Endothelial cell of umbilical vein (primary cell): ENCODE measurements around the gene PIGB. TPM values are rescaled to one million over a fixed set of nuclear protein-coding genes. Genes with fewer than 3 reads are reported as not detected.

Source experiments
- BruUV-seq: library from RNA; stranded (reverse); fragments of 400-500 nt; replicated peaks from 2 replicates; lab custom pipeline; 2021; lab: Mats Ljungman, UMichigan
- CTCF ChIA-PET: fragments of 300-600, 350-600 bp; sonication (Branson Sonifier 250); formaldehyde crosslinking; loops from one replicate; lab custom pipeline; 2021; ENCODE audit warnings: antibody characterized with exemption, inconsistent platforms; lab: Charles Lee
- POLR2A ChIA-PET: fragments of 300-600, 350-600 bp; sonication (Branson Sonifier 250); formaldehyde crosslinking; loops from one replicate; lab custom pipeline; 2021; ENCODE audit warnings: antibody characterized with exemption, inconsistent platforms; lab: Charles Lee
- DNase-seq: peaks from one replicate; pipeline ENCODE4 v3.0.0-alpha.2; 2011; ENCODE audit warnings: low read depth, low spot score
- FAIRE-seq: peaks from 2 replicates; lab custom pipeline; 2011; peaks lifted over from hg19 to GRCh38; lab: Jason Lieb, UNC
- H2AFZ ChIP-seq: 2 replicates; pipeline ENCODE4 v1.6.0; 2012; ENCODE audit warnings: low read depth, low read length, control low read depth, inconsistent platforms
- H3K27ac ChIP-seq: 2 replicates; pipeline ENCODE4 v1.5.1; 2011; ENCODE audit warnings: low read depth, mild to moderate bottlenecking, control low read depth, low read length, moderate library complexity; ENCODE audit not compliant: insufficient read depth
- H3K27me3 ChIP-seq, 2 experiments: 2 replicates each; pipeline versions ENCODE4 v1.6.0 to v1.6.1; 2011; ENCODE audit warnings: low read length in 2 of 2, mixed read lengths in 1 of 2; ENCODE audit not compliant: control insufficient read depth in 2 of 2, insufficient read depth in 2 of 2
- H3K36me3 ChIP-seq, 2 experiments: 2 replicates in 1 of 2; 3 replicates in 1 of 2; pipeline ENCODE4 v1.5.1; 2011; ENCODE audit warnings: low read length in 2 of 2, mild to moderate bottlenecking in 1 of 2, moderate library complexity in 1 of 2; ENCODE audit not compliant: control insufficient read depth in 2 of 2, insufficient read depth in 2 of 2; ENCODE audit errors: extremely low read depth in 1 of 2
- H3K4me1 ChIP-seq: 3 replicates; pipeline ENCODE4 v1.5.1; 2011; ENCODE audit warnings: mild to moderate bottlenecking, low read length; ENCODE audit not compliant: control insufficient read depth, insufficient read depth; ENCODE audit errors: extremely low read depth
- H3K4me2 ChIP-seq: 2 replicates; pipeline ENCODE4 v1.6.1; 2011; ENCODE audit warnings: low read length, control low read depth, mixed read lengths; ENCODE audit not compliant: insufficient read depth
- H3K4me3 ChIP-seq, 3 experiments: fragments of 200-600 bp in 1 of 3; sonication (generic), shearing (Covaris generic) in 1 of 3; replicated peaks in 1 of 3; 2 replicates each; pipeline ENCODE4 v1.5.1; 2011 to 2016; ENCODE audit warnings: control low read depth in 3 of 3, low read length in 3 of 3, mild to moderate bottlenecking in 2 of 3, inconsistent platforms in 1 of 3, low read depth in 1 of 3, moderate library complexity in 1 of 3; ENCODE audit not compliant: insufficient read depth in 1 of 3
- H3K79me2 ChIP-seq: 2 replicates; pipeline ENCODE4 v1.6.0; 2012; ENCODE audit warnings: low read length, inconsistent platforms; ENCODE audit not compliant: control insufficient read depth, insufficient read depth
- H3K9ac ChIP-seq: replicated peaks from 2 replicates; pipeline ENCODE3; 2011; ENCODE audit warnings: low read length, control low read depth; ENCODE audit not compliant: insufficient read depth; ENCODE audit errors: extremely low read depth
- H3K9me1 ChIP-seq: replicated peaks from 3 replicates; pipeline ENCODE4 v1.6.0; 2011; ENCODE audit warnings: mild to moderate bottlenecking, low read length; ENCODE audit not compliant: control insufficient read depth, insufficient read depth; ENCODE audit errors: extremely low read depth
- H3K9me3 ChIP-seq: replicated peaks from 2 replicates; pipeline ENCODE4 v1.5.1; 2012; ENCODE audit warnings: low read length, inconsistent platforms; ENCODE audit not compliant: control insufficient read depth, insufficient read depth
- H4K20me1 ChIP-seq: replicated peaks from 2 replicates; pipeline ENCODE3; 2011; ENCODE audit warnings: mild to moderate bottlenecking, low read length; ENCODE audit not compliant: control insufficient read depth, insufficient read depth; ENCODE audit errors: extremely low read depth
- CTCF ChIP-seq, 2 donors: IDR thresholded peaks; 1 replicate in 1 of 2; 2 replicates in 1 of 2; pipeline ENCODE4 v1.5.1; 2011; ENCODE audit warnings: low read length in 2 of 2, mild to moderate bottlenecking in 2 of 2, moderate library complexity in 2 of 2, control low read depth in 1 of 2, inconsistent platforms in 1 of 2, low read depth in 1 of 2; ENCODE audit not compliant: insufficient read depth in 1 of 2; ENCODE audit errors: extremely low read depth in 1 of 2
- EZH2 ChIP-seq: IDR thresholded peaks from 2 replicates; pipeline ENCODE4 v1.6.1; 2012; ENCODE audit warnings: borderline replicate concordance, low read depth, mild to moderate bottlenecking, moderate library complexity, low read length, inconsistent platforms; ENCODE audit not compliant: severe bottlenecking
- FOS ChIP-seq: IDR thresholded peaks from 2 replicates; pipeline ENCODE4 v1.6.1; 2011; ENCODE audit warnings: mild to moderate bottlenecking, low read length, moderate library complexity, borderline replicate concordance; ENCODE audit not compliant: insufficient read depth
- GATA2 ChIP-seq: IDR thresholded peaks from 2 replicates; pipeline ENCODE4 v1.7.0; 2011; ENCODE audit warnings: low read depth, mild to moderate bottlenecking, moderate library complexity, mixed read lengths, low read length; ENCODE audit not compliant: insufficient read length, insufficient read depth
- JUN ChIP-seq: IDR thresholded peaks from 2 replicates; pipeline ENCODE4 v1.6.1; 2011; ENCODE audit warnings: borderline replicate concordance, low read depth; ENCODE audit not compliant: insufficient read length, insufficient read depth
- MAX ChIP-seq: IDR thresholded peaks from 2 replicates; pipeline ENCODE4 v1.6.1; 2011; ENCODE audit not compliant: insufficient read depth, insufficient read length
- MYC ChIP-seq: IDR thresholded peaks from one replicate; pipeline ENCODE4 v1.6.1; 2011; ENCODE audit warnings: mild to moderate bottlenecking, low read depth, low read length
- POLR2A ChIP-seq: IDR thresholded peaks from 2 replicates; pipeline ENCODE4 v1.6.1; 2012; ENCODE audit warnings: low read depth, mild to moderate bottlenecking, control low read depth, low read length
- POLR2AphosphoS5 ChIP-seq: IDR thresholded peaks from 2 replicates; pipeline ENCODE4 v1.6.1; 2012; ENCODE audit warnings: low read depth, mild to moderate bottlenecking, control low read depth, low read length, moderate library complexity; ENCODE audit not compliant: insufficient read depth
- dilution Hi-C: fragments of 300-500 bp; cut with MboI; formaldehyde crosslinking; loops from one replicate; pipeline ENCODE4 v1.15.0; 2019; ENCODE audit warnings: low sequenced_read_pairs; ENCODE audit not compliant: extremely low pct_ligation_motif_present
- intact Hi-C: fragments of 100-400 bp; cut with micrococcal nuclease; formaldehyde crosslinking; loops from one replicate; pipeline ENCODE4 v1.10.0; 2022
- polyA plus RNA-seq, 4 experiments: library from polyadenylated mRNA; depleted of rRNA in 3 of 4; stranded (reverse) in 3 of 4; unstranded in 1 of 4; fragments of >200 nt; gene quantifications; 2 replicates each; pipeline versions ENCODE4 v1.2.1 to v1.2.3, GENCODE V29; 2011 to 2012; ENCODE audit warnings: missing spikeins in 1 of 4
- total RNA-seq: library from RNA; stranded (reverse); gene quantifications from 2 replicates; pipeline ENCODE4 v1.2.3, GENCODE V29; 2021

The PIGB gene
- total and polyA plus RNA-seq, 2 donors (not counting 3 experiments of a cell fraction or from before 2014, with no cell fraction given) = 14.1 to 23.9 TPM

DNA sequence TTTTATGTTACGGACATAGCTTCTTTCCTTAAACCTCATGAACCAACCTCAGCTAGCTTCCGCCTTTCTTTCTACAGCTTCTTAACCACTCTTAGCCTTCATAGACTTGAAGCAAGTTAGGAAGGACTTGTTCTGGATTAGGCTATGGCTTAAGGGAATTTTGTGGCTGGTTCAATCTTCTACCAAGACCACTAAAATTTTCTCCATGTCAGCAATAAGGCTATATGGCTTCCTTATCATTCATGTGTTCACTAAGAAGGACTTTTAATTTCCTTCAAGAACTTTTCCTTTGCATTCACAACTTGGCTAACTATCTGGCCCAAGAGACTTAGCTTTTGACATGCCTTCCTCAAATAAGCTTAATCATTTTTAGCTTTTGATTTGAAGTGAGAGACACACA lies 64.7 kb downstream of the PIGB start:
- peaks cover 2 to 5% of the 10 kb centered on the region in 2 experiments for H3K36me3 ChIP-seq
- FAIRE-seq (no peak), DNase-seq (no peak)
- H3K4me2 ChIP-seq = no peak overlapping the region
- no TSS peak for BruUV-seq
- no peaks in the 10 kb centered on the region for H4K20me1 ChIP-seq
- no peaks in the 10 kb centered on the region for H3K79me2 ChIP-seq
- no peak overlapping the region for H3K27ac ChIP-seq
- dilution Hi-C loops = no loop called here
- POLR2A ChIA-PET = no interaction called here
- H3K27me3 ChIP-seq = no peaks in the 10 kb centered on the region
- H2AFZ ChIP-seq = no peak overlapping the region
- H3K9me1 ChIP-seq = no peaks in the 10 kb centered on the region
- CTCF ChIA-PET = interaction anchor here (0.8 to 1.0 kb wide), 2 partner anchors 11 to 56 kb away, joined by 3 read pairs; no protein-coding TSS in a partner anchor
- no peaks in the 10 kb centered on the region for H3K9me3 ChIP-seq
- intact Hi-C loops = no loop called here
- no peak overlapping the region for H3K9ac ChIP-seq
- H3K4me3 ChIP-seq = no peak overlapping the region
- TF ChIP-seq MAX (no peak), MYC (no peak), EZH2 (no peak), JUN (no peak), CTCF (IDR thresholded peaks at IDR 0.05; ENCODE audit: extremely low read depth in 1 of 2, insufficient read depth in 1 of 2, low read depth in 1 of 2, low read length in 2 of 2) (no peak), GATA2 (no peak), POLR2AphosphoS5 (no peak), POLR2A (no peak), FOS (no peak)
- no peaks in the 10 kb centered on the region for H3K4me1 ChIP-seq
